ENCODE measurements around the gene IQCN.

The IQCN gene

DNA sequence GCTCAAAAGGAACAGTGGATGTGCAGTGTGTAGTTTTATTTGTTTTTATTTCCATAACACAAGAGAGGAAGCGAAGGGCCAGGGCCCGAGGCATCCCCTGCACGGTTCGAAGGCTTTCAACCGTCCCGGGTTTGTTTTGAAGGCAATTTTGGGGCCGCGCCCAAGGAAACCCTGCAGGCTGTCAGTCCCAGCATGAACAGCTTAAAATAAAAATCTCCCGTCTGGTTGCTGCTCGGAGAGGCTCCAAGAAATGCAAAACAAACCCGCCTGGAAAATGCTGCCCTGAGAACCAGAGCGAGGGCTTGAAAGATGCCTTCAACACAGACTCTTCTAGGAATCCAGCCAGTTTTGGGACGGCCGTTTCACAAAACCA is 32.6 kb upstream of the IQCN start:
- DNase-seq (ENCODE audit: low read depth): no peak

DNA sequence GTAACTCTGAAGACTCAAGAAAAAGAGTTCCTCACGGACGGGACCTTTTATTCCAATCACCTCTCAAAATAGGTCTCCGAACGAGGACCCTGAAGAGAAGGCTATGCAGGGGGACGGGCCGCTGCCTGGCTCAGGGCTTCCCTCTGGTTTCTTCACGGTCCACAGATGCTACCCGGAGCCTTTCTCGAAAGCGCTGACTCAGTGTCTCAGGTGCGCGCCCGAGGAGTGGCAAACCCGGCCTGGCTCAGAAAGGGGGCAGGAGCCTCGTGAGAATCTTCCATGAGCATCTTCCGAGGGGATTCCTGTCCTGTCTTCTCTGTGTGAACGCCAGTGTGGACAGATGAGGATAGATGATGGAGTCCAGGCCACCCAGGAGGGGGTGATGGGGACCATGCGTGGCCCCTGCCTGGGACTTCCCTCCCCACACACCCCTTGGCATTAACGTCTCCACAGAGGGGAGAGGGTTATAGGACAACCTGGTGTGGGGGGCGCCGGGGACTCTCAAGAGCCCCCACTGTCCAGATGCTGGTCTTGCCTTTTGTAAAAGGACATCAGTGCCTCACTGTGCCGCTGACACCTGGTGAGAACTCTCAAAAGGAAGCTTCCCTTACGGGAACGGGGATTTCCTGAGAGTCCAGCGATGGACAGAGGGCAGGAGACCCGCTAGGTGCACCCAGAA is 32.1 kb upstream of the IQCN start:
- DNase-seq (ENCODE audit: low read depth): no peak

- peak; percentile 88 for DNase-seq (ENCODE audit: low read depth)
Observed at GRCh38 chr19:18304458-18305310, 30.4 kb upstream of the IQCN start.

- DNase-seq (ENCODE audit: low read depth): no peak
Observed at GRCh38 chr19:18304208-18304457, 29.9 kb upstream of the IQCN start.

DNA sequence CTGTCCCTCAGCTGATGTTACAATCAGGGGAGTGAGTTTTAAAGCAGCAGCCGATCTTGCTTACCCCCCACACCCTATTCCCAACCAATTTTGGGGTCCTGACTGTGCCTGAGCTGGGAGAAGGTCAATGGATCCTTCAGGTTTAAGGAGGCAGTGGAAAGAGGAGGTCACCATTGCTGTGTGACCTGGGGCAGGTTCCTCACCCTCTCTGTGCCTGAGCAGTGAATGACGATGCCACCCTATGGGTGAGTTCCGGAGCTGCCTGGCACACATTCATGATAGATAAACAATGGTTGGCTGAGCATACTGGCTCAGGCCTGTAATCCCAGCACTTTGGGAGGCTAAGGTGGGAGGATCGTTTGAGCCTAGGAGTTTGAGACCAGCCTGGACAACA is 27.5 kb upstream of the IQCN start:
- no peak for DNase-seq (ENCODE audit: low read depth)

DNA sequence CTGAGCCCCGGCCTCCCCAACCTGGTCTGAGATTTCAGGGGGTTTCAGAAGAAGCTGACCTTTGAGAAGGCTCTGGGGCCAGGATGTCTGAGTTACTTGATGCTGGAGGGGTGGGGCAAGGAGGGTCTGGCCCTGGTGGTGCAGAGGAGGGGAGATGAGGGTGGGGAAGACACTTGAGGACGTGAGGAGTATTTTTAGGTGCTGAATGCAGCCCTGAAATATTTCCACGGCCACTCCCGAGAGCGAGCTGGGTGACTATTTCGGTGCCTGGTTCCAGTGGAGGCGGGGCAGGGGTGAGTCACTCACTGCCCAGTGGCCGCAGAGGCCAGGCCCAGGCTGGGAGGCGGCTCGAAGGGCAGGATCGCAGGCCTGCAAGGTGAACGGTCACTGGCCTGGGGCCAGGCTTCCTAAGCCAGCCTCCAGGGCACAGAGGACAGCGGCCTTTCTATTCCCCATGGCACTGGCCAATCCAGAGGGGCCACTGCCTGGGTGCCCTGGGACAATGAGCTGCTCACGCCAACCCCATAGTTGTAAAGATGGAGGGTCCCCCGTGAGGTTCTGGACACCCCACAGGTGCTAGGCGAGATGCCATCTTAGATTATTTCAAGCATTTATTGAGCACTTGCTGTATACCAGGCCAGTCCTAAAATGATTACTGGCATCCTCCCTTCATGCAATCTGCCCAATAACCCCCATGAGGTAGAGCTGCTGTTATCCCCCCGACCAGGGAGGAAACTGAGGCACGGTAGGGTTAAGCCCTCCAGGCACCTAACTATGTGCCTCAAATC is 26.9 kb upstream of the IQCN start:
- DNase-seq (ENCODE audit: low read depth): no peak

GRCh38 chr19:18299654-18300053 is 25.4 kb upstream of the IQCN start:
- no peak for DNase-seq (ENCODE audit: low read depth)

GRCh38 chr19:18298601-18299000 is 24.3 kb upstream of the IQCN start:
- DNase-seq (ENCODE audit: low read depth): no peak

DNA sequence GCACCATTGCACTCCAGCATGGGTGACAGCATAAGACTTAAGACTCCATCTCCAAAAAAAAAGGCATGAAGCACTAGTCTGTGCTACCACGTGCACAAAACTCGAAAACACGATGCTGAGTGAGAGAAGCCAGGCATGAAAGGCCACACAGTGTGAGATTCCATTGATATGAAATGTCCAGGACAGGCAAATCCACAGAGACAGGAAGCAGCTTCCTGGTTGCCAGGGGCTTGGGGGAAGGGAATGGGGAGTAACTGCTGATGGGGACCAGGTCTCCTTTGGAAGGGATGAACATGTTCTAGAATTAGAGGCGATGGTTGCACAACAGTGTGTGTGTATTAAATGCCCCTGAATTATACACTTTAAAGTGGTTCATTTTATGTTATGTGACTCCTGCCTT is 23.1 kb upstream of the IQCN start:
- DNase-seq (ENCODE audit: low read depth): no peak

DNA sequence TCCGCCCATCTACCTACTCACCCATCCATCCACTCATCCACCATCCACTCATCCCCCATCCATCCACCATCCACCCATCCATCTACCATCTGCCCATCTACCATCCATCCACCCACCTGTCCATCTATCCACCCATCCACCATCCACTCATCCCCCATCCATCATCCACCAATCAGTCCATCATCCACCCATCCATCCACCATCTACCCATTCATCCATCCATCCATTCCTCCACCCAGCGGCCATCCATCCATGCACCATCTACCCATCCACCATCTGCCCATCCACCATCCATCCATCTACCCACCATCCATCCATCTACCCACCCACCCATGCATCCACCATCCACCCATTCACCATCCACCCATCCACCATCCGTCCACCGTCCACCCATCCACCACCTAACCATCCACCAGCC is 20.8 kb upstream of the IQCN start:
- DNase-seq (ENCODE audit: low read depth): no peak

DNA sequence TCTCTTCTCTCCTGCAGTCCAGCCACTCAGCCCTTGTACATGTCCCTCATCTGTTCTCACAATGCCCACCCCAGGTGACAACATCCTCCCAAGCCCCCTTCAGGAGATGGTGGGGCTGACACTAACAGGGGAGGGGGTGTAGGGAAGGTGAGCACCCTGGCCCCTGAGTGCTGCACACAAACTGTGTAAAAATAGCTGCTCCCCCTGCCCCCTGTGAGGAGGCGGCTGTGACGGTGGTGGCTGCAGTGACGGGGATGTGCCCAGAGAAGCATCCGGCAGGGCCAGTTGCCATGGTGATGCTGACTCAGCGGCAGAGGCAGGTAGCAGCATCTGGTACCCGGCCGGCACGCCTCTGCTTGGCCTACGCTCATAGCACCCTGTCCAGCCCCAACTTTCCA is 20.2 kb upstream of the IQCN start:
- DNase-seq (ENCODE audit: low read depth): peak; percentile 96

GRCh38 chr19:18293642-18294466 is 19.6 kb upstream of the IQCN start:
- DNase-seq (ENCODE audit: low read depth): no peak

DNA sequence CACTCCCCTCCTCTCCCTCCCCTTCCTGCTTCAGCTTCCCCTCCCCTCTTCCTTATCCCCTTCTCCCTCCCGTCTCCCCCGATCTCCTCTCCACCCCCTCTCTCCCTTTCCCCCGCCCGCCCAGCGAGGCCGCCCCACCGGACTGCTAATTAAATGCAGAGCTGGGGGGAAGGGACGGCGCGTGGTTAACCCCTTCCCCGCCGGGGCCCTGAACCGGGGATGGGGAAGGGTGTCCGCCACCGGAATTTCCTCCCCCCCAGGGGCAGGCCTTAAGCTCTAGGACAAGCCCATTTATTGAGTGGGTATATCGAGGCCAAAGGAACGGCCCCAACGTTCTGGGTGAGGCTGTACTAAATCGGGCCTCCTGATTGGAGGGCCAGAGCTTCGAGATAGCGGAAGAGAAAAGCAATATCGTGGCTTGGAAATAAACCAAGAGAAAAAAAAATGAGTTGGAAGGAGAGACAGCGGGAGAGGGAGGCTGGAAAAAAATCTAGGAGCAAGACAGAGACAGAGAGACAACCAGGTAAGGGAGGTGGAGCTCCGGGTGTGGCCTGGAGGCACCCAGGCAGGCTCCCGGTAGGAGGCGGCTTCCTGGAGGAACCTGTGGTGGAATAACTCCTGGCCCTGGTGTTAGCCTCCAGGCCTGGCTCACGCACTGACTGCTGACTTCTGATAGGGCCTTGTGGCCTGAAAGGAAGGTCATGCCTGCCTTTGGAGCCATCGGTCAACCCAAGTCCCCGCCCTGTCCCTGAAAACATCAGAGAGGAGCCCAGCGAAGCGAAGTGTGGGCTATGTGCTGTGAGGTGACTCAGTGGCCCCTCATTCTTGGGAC is 18.8 kb upstream of the IQCN start:
- no peak for DNase-seq (ENCODE audit: low read depth)

DNA sequence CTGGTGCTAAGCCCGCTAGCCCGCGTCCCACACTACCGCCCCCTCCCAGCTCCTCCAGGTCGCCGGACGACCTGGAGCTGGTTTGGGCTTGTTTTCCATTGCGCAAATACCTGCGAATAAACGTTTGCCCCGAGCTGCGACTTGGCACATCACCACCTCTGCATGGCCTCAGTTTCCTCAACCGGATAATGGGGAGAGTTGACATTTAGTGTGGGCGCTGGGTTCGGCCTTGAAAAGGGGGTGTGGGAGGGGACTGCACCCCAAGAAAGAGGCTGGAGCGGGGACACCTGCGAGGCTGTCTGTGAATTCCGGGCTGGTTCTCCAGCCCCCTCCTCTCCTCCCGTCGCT is 18.2 kb upstream of the IQCN start:
- no peak for DNase-seq (ENCODE audit: low read depth)

GRCh38 chr19:18291590-18292461 is 17.6 kb upstream of the IQCN start:
- DNase-seq (ENCODE audit: low read depth): peak; percentile 79

DNA sequence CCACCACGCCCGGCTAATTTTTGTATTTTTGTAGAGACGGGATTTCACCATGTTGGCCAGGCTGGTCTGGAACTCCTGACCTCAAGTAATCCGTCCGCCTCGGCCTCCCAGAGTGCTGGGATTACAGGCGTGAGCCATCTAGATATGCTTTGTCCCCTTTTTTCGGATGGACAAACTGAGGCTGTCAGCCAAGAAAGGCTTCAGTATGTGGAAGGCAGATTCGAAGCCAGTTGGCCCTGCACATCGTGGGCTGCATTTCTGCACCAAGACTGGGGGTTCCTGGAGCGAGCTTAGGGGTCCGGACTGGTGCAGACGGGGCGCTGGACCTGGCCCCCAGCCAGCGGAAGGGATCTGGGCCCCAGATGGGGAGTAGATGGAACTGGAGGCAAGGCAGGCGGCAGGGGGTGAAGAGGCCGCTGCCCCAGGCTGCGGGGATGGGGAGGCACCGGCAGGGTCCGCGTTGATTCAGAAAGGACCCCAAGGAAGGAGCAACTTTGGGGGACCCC is 16.8 kb upstream of the IQCN start:
- DNase-seq (ENCODE audit: low read depth): no peak

DNA sequence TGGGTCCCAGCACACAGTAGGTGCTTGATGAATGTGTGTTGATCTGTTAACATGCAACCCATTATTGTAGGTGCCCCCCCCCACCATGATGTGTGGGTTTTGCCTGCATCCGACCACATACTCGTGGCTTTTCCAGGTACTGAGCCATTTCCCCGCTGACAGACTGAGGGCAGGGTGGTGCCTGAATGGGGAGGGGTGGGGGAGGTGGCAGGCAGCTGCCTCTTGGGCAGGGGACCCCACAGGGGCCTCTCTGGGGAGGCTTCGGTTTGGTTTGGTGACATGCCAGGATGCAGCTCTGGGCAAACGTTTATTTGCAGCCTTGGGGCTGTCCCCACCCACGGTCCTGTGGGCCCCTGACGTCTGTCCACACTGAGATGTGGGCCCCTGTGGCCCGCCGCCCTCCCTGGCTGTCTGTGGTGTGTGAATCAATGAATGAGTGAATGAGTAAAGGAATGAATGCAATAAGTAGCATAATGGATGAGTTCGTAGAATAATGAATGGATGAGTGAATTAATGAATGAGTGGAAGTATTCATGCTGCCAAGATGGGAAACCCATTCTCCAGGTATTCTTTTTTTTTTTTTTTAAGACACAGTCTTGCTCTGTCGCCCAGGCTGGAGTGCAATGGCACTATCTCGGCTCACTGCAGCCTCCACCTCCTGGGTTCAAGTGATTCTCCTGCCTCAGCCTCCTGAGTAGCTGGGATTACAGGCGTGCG is 16.2 kb upstream of the IQCN start:
- DNase-seq (ENCODE audit: low read depth): peak; percentile 72

DNA sequence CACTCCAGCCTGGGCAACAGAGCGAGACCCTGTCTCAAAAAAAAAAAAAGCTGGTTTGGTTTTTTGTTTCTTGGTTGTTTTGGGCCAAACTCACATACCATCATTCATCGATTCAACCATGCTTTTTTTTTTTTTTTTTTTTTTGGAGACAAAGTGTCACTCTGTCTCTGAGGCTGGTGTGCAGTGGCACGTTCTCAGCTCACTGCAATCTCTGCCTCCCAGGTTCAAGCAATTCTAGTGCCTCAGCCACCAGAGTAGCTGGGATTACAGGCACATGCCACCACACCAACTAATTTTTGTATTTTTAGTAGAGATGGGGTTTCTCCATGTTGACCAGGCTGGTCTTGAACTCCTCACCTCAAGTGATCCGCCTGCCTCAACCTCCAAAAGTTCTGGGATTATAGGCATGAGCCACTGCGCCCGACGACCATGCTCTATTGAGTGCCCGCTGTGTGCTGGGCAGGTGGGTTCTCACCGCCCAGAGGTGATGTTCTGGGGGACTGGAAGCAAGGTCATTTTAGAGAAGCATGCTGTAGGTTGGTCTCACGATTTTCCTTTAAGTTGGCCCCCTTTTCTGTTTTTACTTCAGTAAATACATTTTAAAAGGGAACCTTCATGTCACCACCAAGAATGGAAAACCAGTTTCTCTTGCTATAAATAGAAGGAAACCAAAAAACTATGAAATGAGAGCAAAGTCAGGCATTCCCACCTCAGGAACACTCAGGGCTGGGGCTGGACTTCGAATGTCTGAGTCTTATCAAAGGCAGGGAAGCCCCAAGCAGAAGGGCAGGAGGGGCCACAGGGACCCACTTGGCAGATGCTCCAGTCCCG is 15.4 kb upstream of the IQCN start:
- no peak for DNase-seq (ENCODE audit: low read depth)
